ENCODE measurements around the gene NFIL3.

DNA sequence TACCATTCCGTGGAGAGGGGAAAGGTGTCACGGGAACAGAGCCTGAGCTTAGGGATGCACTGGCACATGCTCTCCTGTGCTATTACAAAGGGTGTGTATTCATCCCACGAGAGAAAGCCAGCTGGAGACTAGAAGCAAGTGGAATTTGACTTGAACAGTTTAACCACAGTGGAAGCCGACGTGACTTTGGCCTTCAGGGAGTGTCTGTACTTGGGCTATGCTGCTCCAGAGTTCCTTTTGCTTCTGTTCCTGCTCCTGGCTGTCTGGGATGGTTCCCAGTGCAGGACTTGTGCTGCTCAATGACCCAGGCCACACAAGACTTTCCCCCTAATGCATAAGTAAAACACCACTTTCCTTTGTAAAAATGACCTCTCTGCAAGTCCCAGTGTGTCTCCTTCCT, 7.9 kb upstream of the NFIL3 start:
- TF ChIP-seq CTCF (IDR thresholded peaks at IDR 0.05) (no peak), POLR2A (IDR thresholded peaks at IDR 0.05) (no peak)
